ENCODE data around the gene HACE1.
"Not testable (repeated sequence)": the region's sequence is repeated elsewhere in the genome, so short reads cannot be mapped to it uniquely, and the experiment has no call there.

- not testable (repeated sequence) for TF ChIP-seq CTCF (conservative IDR thresholded peaks at IDR 0.05; ENCODE audit: low read depth, low read length); EZH2 (IDR thresholded peaks at IDR 0.05; ENCODE audit: low read length, unreplicated experiment)
These were observed 23.2 kb downstream of the HACE1 start for GRCh38 chr6:104836479-104837020.

Measured in PC-3 (cell line).